Measurements from ENCODE around the gene ARHGEF10L.

The ARHGEF10L gene

GRCh38 chr1:17603091-17603841 is 63.8 kb downstream of the ARHGEF10L start:
- Mint-ChIP-seq H3K36me3 (ENCODE audit: low read depth) (peaks cover 10% of the 10 kb centered on the region), H3K27me3 (ENCODE audit: low read depth, poor library complexity) (peaks cover 11% of the 10 kb centered on the region), H3K4me1 (peaks cover 77% of the 10 kb centered on the region), H3K4me3 (no peak overlapping the region), H3K9me3 (no peaks in the 10 kb centered on the region), H3K27ac (peak overlapping the region; percentile 94)
- DNase-seq: peak; percentile 65
- TF ChIP-seq CTCF (IDR thresholded peaks at IDR 0.05): no peak

GRCh38 chr1:17605582-17606344 is 66.3 kb downstream of the ARHGEF10L start:
- no peak for DNase-seq

GRCh38 chr1:17606826-17607440 is 67.4 kb downstream of the ARHGEF10L start:
- Mint-ChIP-seq H3K9me3 (no peaks in the 10 kb centered on the region), H3K4me1 (peaks cover 47% of the 10 kb centered on the region), H3K4me3 (no peak overlapping the region), H3K27ac (no peak overlapping the region), H3K36me3 (ENCODE audit: low read depth) (peaks cover 5% of the 10 kb centered on the region), H3K27me3 (ENCODE audit: low read depth, poor library complexity) (peaks cover 3% of the 10 kb centered on the region)
- TF ChIP-seq CTCF (IDR thresholded peaks at IDR 0.05): peak; percentile 92
- DNase-seq: peak; percentile 81

More at GRCh38 chr1:17605582-17606344, 66.3 kb downstream of the ARHGEF10L start:
- no peak overlapping the region for H3K4me3 Mint-ChIP-seq
- H3K4me1 Mint-ChIP-seq: peaks cover 54% of the 10 kb centered on the region
- H3K36me3 Mint-ChIP-seq (ENCODE audit: low read depth): peaks cover 10% of the 10 kb centered on the region
- H3K9me3 Mint-ChIP-seq: no peaks in the 10 kb centered on the region
- TF ChIP-seq CTCF (IDR thresholded peaks at IDR 0.05): no peak
- H3K27ac Mint-ChIP-seq: no peak overlapping the region
- peaks cover 6% of the 10 kb centered on the region for H3K27me3 Mint-ChIP-seq (ENCODE audit: low read depth, poor library complexity)

- peaks cover 5% of the 10 kb centered on the region for H3K36me3 Mint-ChIP-seq (ENCODE audit: low read depth)
- H3K9me3 Mint-ChIP-seq: no peaks in the 10 kb centered on the region
- peaks cover 5% of the 10 kb centered on the region for H3K27me3 Mint-ChIP-seq (ENCODE audit: low read depth, poor library complexity)
- peak overlapping the region; percentile 42 for H3K27ac Mint-ChIP-seq
- peaks cover 39% of the 10 kb centered on the region for H3K4me1 Mint-ChIP-seq
- H3K4me3 Mint-ChIP-seq: no peak overlapping the region
- no peak for TF ChIP-seq CTCF (IDR thresholded peaks at IDR 0.05)
- no peak for DNase-seq
Observed at GRCh38 chr1:17607644-17608581, 68.4 kb downstream of the ARHGEF10L start.

GRCh38 chr1:17609529-17609928 is 70.0 kb downstream of the ARHGEF10L start:
- DNase-seq: no peak
- H3K27ac Mint-ChIP-seq: no peak overlapping the region
- H3K36me3 Mint-ChIP-seq (ENCODE audit: low read depth): peaks cover 5% of the 10 kb centered on the region
- H3K4me1 Mint-ChIP-seq: peaks cover 25% of the 10 kb centered on the region
- TF ChIP-seq CTCF (IDR thresholded peaks at IDR 0.05): no peak
- no peaks in the 10 kb centered on the region for H3K9me3 Mint-ChIP-seq
- no peak overlapping the region for H3K4me3 Mint-ChIP-seq
- peaks cover 4% of the 10 kb centered on the region for H3K27me3 Mint-ChIP-seq (ENCODE audit: low read depth, poor library complexity)

Data from nephron progenitor cell (in vitro differentiated cells).